HEK293 (cell line): Measurements from ENCODE around the gene ARL6IP5.

Experiments
- BCL11A ChIP-seq: fragments of 450-650 bp; formaldehyde crosslinking; IDR thresholded peaks from 2 replicates; pipeline ENCODE4 v1.5.1; 2016; ENCODE audit warnings: low read depth, missing biosample characterization, missing genetic modification characterization
- FEZF1 ChIP-seq: fragments of 450-650 bp; formaldehyde crosslinking; IDR thresholded peaks from 2 replicates; pipeline ENCODE4 v1.5.1; 2016; ENCODE audit warnings: missing biosample characterization, missing genetic modification characterization
- GLI4 ChIP-seq: fragments of 450-650 bp; formaldehyde crosslinking; IDR thresholded peaks from 2 replicates; pipeline ENCODE4 v1.5.1; 2016; ENCODE audit warnings: missing biosample characterization, missing genetic modification characterization
- TCF7L2 ChIP-seq: IDR thresholded peaks from 2 replicates; pipeline ENCODE4 v1.6.1; 2011; ENCODE audit warnings: low read depth, mild to moderate bottlenecking, inconsistent platforms, low read length, moderate library complexity, borderline replicate concordance
- ZBTB1 ChIP-seq: fragments of 450-650 bp; formaldehyde crosslinking; IDR thresholded peaks from 2 replicates; pipeline ENCODE4 v1.5.1; 2016; ENCODE audit warnings: missing biosample characterization, missing genetic modification characterization
- ZBTB7A ChIP-seq: fragments of 450-650 bp; formaldehyde crosslinking; IDR thresholded peaks from 2 replicates; pipeline ENCODE4 v1.5.1; 2016; ENCODE audit warnings: low read depth, missing biosample characterization, missing genetic modification characterization
- ZBTB8A ChIP-seq: fragments of 450-650 bp; formaldehyde crosslinking; IDR thresholded peaks from 2 replicates; pipeline ENCODE4 v1.5.1; 2016; ENCODE audit warnings: missing biosample characterization, missing genetic modification characterization
- ZNF23 ChIP-seq: fragments of 450-650 bp; formaldehyde crosslinking; IDR thresholded peaks from 2 replicates; pipeline ENCODE4 v1.5.1; 2016; ENCODE audit warnings: missing biosample characterization, missing genetic modification characterization, borderline replicate concordance
- ZNF555 ChIP-seq: fragments of 450-650 bp; formaldehyde crosslinking; conservative IDR thresholded peaks from 2 replicates; pipeline ENCODE4 v1.5.1; 2017; ENCODE audit warnings: missing biosample characterization, mild to moderate bottlenecking, missing genetic modification characterization, inconsistent platforms
- ZNF830 ChIP-seq: fragments of 450-650 bp; IDR thresholded peaks from 2 replicates; pipeline ENCODE4 v1.5.0; 2018; ENCODE audit warnings: missing biosample characterization, missing genetic modification characterization, low read depth, mild to moderate bottlenecking, moderate library complexity
- ZNF843 ChIP-seq: fragments of 450-650 bp; formaldehyde crosslinking; IDR thresholded peaks from 2 replicates; pipeline ENCODE4 v1.5.1; 2016; ENCODE audit warnings: missing biosample characterization, missing genetic modification characterization
- TF ChIP-seq, protein P1 (sequence below): fragments of 450-650 bp; formaldehyde crosslinking; IDR thresholded peaks from 2 replicates; pipeline ENCODE4 v1.5.1; 2016; ENCODE audit warnings: missing biosample characterization, missing genetic modification characterization
- TF ChIP-seq, protein P2 (sequence below): fragments of 450-650 bp; formaldehyde crosslinking; IDR thresholded peaks from 2 replicates; pipeline ENCODE4 v1.5.1; 2016; ENCODE audit warnings: missing biosample characterization, missing genetic modification characterization
- TF ChIP-seq, protein P3 (sequence below): fragments of 450-650 bp; formaldehyde crosslinking; IDR thresholded peaks from 2 replicates; pipeline ENCODE4 v1.5.1; 2016; ENCODE audit warnings: missing biosample characterization, missing genetic modification characterization, borderline replicate concordance

- TF ChIP-seq, protein P1, sequence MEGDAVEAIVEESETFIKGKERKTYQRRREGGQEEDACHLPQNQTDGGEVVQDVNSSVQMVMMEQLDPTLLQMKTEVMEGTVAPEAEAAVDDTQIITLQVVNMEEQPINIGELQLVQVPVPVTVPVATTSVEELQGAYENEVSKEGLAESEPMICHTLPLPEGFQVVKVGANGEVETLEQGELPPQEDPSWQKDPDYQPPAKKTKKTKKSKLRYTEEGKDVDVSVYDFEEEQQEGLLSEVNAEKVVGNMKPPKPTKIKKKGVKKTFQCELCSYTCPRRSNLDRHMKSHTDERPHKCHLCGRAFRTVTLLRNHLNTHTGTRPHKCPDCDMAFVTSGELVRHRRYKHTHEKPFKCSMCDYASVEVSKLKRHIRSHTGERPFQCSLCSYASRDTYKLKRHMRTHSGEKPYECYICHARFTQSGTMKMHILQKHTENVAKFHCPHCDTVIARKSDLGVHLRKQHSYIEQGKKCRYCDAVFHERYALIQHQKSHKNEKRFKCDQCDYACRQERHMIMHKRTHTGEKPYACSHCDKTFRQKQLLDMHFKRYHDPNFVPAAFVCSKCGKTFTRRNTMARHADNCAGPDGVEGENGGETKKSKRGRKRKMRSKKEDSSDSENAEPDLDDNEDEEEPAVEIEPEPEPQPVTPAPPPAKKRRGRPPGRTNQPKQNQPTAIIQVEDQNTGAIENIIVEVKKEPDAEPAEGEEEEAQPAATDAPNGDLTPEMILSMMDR = no peak
- TF ChIP-seq FEZF1 (tag by site-specific recombination) = no peak
- no peak for TF ChIP-seq ZBTB8A (tag by site-specific recombination)
- no peak for TF ChIP-seq ZNF555 (tag by site-specific recombination)
- TF ChIP-seq BCL11A (tag by site-specific recombination) = no peak
- TF ChIP-seq ZNF23 (tag by site-specific recombination) = no peak
- no peak for TF ChIP-seq GLI4 (tag by site-specific recombination)
- TF ChIP-seq ZBTB7A (tag by site-specific recombination) = no peak
- no peak for TF ChIP-seq ZNF843 (tag by site-specific recombination)
- TF ChIP-seq ZNF830 = no peak
- TF ChIP-seq, protein P2, sequence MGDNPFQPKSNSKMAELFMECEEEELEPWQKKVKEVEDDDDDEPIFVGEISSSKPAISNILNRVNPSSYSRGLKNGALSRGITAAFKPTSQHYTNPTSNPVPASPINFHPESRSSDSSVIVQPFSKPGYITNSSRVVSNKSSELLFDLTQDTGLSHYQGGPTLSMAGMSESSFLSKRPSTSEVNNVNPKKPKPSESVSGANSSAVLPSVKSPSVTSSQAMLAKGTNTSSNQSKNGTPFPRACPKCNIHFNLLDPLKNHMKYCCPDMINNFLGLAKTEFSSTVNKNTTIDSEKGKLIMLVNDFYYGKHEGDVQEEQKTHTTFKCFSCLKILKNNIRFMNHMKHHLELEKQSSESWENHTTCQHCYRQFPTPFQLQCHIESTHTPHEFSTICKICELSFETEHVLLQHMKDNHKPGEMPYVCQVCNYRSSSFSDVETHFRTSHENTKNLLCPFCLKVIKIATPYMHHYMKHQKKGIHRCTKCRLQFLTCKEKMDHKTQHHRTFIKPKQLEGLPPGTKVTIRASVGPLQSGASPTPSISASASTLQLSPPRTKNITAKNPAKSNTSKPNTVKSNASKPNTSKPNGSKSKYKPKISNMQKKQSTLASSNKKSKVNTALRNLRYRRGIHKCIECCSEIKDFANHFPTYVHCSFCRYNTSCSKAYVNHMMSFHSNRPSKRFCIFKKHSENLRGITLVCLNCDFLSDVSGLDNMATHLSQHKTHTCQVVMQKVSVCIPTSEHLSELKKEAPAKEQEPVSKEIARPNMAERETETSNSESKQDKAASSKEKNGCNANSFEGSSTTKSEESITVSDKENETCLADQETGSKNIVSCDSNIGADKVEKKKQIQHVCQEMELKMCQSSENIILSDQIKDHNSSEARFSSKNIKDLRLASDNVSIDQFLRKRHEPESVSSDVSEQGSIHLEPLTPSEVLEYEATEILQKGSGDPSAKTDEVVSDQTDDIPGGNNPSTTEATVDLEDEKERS (tag by site-specific recombination) = no peak
- no peak for TF ChIP-seq ZBTB1 (tag by site-specific recombination)
- TF ChIP-seq TCF7L2 = no peak
- TF ChIP-seq, protein P3, sequence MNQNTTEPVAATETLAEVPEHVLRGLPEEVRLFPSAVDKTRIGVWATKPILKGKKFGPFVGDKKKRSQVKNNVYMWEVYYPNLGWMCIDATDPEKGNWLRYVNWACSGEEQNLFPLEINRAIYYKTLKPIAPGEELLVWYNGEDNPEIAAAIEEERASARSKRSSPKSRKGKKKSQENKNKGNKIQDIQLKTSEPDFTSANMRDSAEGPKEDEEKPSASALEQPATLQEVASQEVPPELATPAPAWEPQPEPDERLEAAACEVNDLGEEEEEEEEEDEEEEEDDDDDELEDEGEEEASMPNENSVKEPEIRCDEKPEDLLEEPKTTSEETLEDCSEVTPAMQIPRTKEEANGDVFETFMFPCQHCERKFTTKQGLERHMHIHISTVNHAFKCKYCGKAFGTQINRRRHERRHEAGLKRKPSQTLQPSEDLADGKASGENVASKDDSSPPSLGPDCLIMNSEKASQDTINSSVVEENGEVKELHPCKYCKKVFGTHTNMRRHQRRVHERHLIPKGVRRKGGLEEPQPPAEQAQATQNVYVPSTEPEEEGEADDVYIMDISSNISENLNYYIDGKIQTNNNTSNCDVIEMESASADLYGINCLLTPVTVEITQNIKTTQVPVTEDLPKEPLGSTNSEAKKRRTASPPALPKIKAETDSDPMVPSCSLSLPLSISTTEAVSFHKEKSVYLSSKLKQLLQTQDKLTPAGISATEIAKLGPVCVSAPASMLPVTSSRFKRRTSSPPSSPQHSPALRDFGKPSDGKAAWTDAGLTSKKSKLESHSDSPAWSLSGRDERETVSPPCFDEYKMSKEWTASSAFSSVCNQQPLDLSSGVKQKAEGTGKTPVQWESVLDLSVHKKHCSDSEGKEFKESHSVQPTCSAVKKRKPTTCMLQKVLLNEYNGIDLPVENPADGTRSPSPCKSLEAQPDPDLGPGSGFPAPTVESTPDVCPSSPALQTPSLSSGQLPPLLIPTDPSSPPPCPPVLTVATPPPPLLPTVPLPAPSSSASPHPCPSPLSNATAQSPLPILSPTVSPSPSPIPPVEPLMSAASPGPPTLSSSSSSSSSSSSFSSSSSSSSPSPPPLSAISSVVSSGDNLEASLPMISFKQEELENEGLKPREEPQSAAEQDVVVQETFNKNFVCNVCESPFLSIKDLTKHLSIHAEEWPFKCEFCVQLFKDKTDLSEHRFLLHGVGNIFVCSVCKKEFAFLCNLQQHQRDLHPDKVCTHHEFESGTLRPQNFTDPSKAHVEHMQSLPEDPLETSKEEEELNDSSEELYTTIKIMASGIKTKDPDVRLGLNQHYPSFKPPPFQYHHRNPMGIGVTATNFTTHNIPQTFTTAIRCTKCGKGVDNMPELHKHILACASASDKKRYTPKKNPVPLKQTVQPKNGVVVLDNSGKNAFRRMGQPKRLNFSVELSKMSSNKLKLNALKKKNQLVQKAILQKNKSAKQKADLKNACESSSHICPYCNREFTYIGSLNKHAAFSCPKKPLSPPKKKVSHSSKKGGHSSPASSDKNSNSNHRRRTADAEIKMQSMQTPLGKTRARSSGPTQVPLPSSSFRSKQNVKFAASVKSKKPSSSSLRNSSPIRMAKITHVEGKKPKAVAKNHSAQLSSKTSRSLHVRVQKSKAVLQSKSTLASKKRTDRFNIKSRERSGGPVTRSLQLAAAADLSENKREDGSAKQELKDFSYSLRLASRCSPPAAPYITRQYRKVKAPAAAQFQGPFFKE (tag by site-specific recombination) = no peak
These were observed 26.3 kb downstream of the ARL6IP5 start for GRCh38 chr3:69110941-69111546.
